HG03025 (cell line): ENCODE results near the gene ACLY.
"Not testable (repeated sequence)": the region's sequence is repeated elsewhere in the genome, so short reads cannot be mapped to it uniquely, and the experiment has no call there.

Source experiments
- ATAC-seq: cut with Tn5 transposase; IDR thresholded peaks from one replicate; pipeline ENCODE4 v1.9.1; 2021; ENCODE audit warnings: mild to moderate bottlenecking, moderate library complexity; ENCODE audit not compliant: unreplicated experiment, low FRiP score

The ACLY gene

DNA sequence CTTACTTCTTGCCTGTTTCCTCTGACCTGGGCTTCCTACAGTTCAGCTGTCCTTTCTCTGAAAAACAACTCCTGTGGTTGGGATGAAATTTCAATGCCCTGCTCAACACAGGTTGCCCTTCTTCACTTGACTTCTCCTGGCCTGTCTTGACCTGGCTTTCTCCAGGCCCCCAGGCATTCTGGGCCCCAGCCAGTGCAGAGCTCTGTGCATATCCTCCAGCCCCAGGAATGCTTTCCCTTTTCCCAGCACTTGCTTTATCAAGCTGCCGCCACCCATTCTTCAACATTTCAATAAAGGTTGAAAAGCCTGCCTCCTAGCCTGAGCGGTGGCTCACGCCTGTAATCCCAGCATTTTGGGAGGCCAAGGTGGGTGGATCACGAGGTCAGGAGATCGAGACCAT, 22.4 kb upstream of the ACLY start:
- no peak for ATAC-seq

- ATAC-seq, result no peak
Observed at GRCh38 chr17:41939693-41940090, 20.9 kb upstream of the ACLY start.

GRCh38 chr17:41939044-41939692, 20.4 kb upstream of the ACLY start:
- ATAC-seq, result no peak

DNA sequence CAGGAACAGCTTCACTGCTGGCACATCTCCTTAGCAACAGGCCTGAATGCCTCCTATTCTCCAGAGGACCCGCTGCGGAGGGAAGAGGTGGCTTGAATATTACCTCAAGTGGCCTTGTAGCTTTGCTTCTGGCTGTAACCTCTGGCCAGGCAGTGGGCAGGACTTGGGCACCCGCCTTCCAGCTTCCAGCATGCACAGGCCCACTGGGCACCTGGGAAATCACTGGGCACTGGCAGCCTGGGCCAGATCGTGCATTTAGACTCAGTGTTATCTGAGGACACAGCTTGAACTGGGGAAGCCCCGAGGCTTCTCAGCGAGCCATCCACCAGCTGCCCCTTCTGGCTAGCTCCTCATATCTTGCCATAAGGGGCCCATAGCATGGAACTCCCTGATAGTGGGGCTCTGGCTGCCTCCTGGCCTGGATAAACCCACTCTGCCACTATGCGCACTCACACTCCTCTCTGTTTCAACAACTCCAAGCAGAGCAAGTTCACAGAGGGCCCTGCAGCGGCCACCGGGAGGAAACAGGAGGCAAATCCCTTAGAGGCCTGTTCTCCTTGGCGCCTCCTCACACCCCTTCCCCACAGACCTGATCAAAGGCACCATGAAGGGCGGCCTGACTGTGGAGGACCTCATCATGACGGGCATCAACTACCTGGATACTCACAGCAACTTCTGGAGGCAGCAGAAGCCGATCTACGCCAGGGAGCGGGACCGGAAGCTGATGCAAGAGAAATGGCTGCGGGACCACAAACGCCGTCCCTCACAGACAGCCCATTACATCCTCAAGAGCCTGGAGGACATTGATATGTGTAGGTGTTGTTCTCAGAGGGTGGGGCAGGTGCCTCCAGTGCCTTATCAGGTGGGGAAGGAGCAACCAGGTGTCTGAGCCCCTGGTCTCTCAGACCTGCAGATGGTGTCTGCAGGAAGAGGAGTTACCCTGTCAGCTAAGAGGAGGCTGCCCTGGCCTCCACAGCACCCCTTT, 19.5 kb upstream of the ACLY start:
- ATAC-seq, result no peak

- no peak for ATAC-seq
Observed at GRCh38 chr17:41935641-41936040, 16.9 kb upstream of the ACLY start.

GRCh38 chr17:41932816-41933389, 14.2 kb upstream of the ACLY start:
- no peak for ATAC-seq

DNA sequence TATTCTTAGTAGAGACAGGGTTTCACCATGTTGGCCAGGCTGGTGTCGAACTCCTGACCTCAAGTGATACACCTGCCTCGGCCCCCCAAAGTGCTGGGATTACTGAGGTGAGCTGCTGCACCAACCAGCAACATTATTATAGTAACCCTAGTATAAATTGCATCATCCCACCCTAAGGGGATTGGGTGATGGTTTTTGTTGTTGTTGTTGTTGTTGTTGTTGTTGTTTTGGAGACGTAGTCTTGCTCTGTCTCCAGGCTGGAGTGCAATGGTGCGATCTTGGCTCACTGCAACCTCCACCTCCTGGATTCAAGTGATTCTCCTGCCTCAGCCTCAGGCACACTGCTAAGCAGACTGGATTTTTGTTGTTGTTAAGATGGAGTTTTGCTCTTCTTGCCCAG, 13.0 kb upstream of the ACLY start:
- not testable (repeated sequence) for ATAC-seq

GRCh38 chr17:41930833-41931156, 12.0 kb upstream of the ACLY start:
- not testable (repeated sequence) for ATAC-seq

- ATAC-seq, result peak; percentile 90
Observed at GRCh38 chr17:41930009-41930832, 11.5 kb upstream of the ACLY start, which contains the start of gene ODAD4. TSS of gene ODAD4 (plus strand) at chr17:41930617. CDS start at chr17:41930724, 107 bp downstream.

GRCh38 chr17:41928693-41929251, 10.0 kb upstream of the ACLY start:
- no peak for ATAC-seq

- ATAC-seq, result no peak
Observed at GRCh38 chr17:41925991-41926590, 7.3 kb upstream of the ACLY start.

- no peak for ATAC-seq
Observed at GRCh38 chr17:41920580-41920955, 1.8 kb upstream of the ACLY start.

DNA sequence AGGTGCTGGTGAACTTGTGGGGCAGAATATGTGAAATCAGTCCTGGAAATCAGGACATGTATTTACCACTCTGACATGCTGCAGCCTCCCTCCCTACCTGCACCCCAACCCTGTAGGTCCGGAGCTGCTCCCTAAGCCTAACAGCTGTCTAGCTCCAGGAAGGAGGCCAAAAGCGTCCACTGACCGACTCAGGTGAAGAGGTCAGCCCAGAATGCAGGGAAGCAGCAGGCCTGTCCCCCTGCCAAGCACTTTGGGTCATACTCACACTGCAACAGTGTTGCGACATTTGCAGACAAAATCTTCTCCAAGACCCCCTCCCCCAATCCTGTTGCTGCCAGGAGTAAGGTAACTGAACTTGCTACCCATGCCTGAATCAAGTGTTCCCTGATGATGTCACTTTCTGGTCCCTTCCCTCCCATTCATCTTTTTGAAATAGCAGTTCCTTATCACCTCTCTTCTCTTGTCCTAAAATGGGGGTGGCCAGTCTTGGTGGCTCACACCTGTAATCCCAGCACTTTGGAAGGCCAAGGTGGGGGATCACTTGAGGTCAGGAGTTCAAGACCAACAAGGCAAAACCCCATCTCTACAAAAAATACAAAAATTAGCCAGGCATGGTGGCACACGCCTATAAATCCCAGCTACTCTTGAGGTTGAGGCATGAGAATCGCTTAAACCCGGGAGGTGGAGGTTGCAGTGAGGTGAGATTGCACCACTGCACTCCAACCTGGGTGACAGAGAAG, 1.3 kb upstream of the ACLY start:
- ATAC-seq, result no peak

- no peak for ATAC-seq
Observed at GRCh38 chr17:41919165-41919817, 540 bp upstream of the ACLY start.

- peak; percentile 11 for ATAC-seq
Observed at GRCh38 chr17:41917679-41918313, 955 bp downstream of the ACLY start.

DNA sequence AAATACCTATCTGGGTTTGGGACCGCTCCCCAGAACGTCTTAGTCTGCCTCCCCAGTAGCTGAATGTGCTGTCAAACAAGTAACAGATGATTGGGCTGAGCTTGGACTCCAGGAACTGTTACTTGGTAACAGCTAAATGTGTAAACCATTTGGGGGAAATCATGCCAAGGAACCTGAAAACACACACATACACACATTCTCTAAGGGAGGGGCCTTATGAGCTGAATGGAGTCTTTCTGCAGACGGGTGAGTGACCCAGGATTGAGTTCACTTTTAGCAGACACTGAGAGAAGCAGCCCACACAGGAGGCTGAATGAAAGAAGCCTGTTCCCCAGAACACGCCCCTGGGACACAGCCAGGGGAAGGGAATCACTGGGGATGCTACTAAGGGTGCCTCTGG, 1.6 kb downstream of the ACLY start:
- ATAC-seq, result no peak

GRCh38 chr17:41915566-41915965, 3.2 kb downstream of the ACLY start:
- ATAC-seq, result no peak

DNA sequence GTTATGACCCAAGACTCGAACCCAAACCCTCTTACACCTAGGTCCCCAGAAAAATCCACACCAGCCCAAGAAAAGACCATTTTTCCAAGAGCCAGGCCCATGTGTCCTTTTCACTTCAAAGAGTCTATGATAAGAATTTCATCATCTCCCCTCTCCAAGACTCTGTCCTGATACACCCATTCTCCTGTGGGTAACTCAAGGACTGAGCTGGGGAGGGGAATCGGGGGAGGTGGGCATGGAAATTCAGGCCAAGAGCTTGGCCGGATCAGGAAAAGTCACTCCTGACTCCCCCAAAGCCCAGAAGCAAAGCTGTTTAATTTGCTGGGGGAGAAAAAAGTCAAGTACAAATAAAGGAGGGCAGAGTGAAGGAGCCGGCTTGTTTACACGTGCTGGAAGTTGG, 3.7 kb downstream of the ACLY start:
- ATAC-seq, result no peak
